ENCODE measurements around the gene AMY2B.
"Not testable (repeated sequence)": the region's sequence is repeated elsewhere in the genome, so short reads cannot be mapped to it uniquely, and the experiment has no call there.

AMY2B gene

GRCh38 chr1:103627436-103627835 is 56.0 kb downstream of the AMY2B start:
- not testable (repeated sequence) for DNase-seq (ENCODE audit: low spot score)

All from iPS-NIHi11 (cell line).